Breast epithelium (tissue), 3 donors: ENCODE results near the gene HBB.

ENCODE experiments used
- POLR2A ChIP-seq: fragments of 450-650 bp; IDR thresholded peaks from one replicate; pipeline ENCODE4 v1.6.1; 2016; ENCODE audit warnings: antibody characterized with exemption, mild to moderate bottlenecking, moderate library complexity
- POLR2AphosphoS5 ChIP-seq, 3 donors: sonication (generic); formaldehyde crosslinking; IDR thresholded peaks; one replicate each; pipeline ENCODE4 v1.6.1; 2017; ENCODE audit warnings: antibody characterized with exemption in 3 of 3

GRCh38 chr11:5245155-5245554 is 18.3 kb upstream of the HBB start:
- TF ChIP-seq POLR2AphosphoS5 (IDR thresholded peaks at IDR 0.05) = no peak
- no peak for TF ChIP-seq POLR2A
